ENCODE measurements around the gene WDR7. TPM values are rescaled to one million over a fixed set of nuclear protein-coding genes. Genes with fewer than 3 reads are reported as not detected.

Gene WDR7
- total RNA-seq, 2 donors from 2014 or later: 47.0 to 62.2 TPM

GRCh38 chr18:56933472-56933871 is 282.3 kb downstream of the WDR7 start:
- Mint-ChIP-seq H3K4me3 (no peak overlapping the region), H3K4me1 (peaks cover 7% of the 10 kb centered on the region), H3K27ac (peak overlapping the region; percentile 60), H3K27me3 (no peaks in the 10 kb centered on the region), H3K36me3 (ENCODE audit: low read depth) (peaks cover 8% of the 10 kb centered on the region)
- H3K9me3 ChIP-seq (ENCODE audit: control insufficient read depth, low read length, poor library complexity, severe bottlenecking): no peaks in the 10 kb centered on the region
- no peak for ATAC-seq
- no peak for DNase-seq

- Mint-ChIP-seq H3K4me1 (peaks cover 7% of the 10 kb centered on the region), H3K36me3 (ENCODE audit: low read depth) (peaks cover 8% of the 10 kb centered on the region), H3K4me3 (no peak overlapping the region), H3K27me3 (no peaks in the 10 kb centered on the region), H3K27ac (peak overlapping the region; percentile 60)
- ATAC-seq (no peak), DNase-seq (no peak)
- no peaks in the 10 kb centered on the region for H3K9me3 ChIP-seq (ENCODE audit: control insufficient read depth, low read length, poor library complexity, severe bottlenecking)
These were observed 283.0 kb downstream of the WDR7 start for GRCh38 chr18:56934131-56934530.

GRCh38 chr18:56934906-56935305 is 283.7 kb downstream of the WDR7 start:
- no peaks in the 10 kb centered on the region for H3K9me3 ChIP-seq (ENCODE audit: control insufficient read depth, low read length, poor library complexity, severe bottlenecking)
- DNase-seq: no peak
- no peaks in the 10 kb centered on the region for H3K27me3 Mint-ChIP-seq
- H3K4me3 Mint-ChIP-seq: no peak overlapping the region
- H3K4me1 Mint-ChIP-seq: peaks cover 7% of the 10 kb centered on the region
- peaks cover 8% of the 10 kb centered on the region for H3K36me3 Mint-ChIP-seq (ENCODE audit: low read depth)
- no peak for ATAC-seq
- H3K27ac Mint-ChIP-seq: no peak overlapping the region

GRCh38 chr18:56935434-56936040 is 284.4 kb downstream of the WDR7 start:
- no peak overlapping the region for H3K27ac Mint-ChIP-seq
- H3K4me1 Mint-ChIP-seq: peaks cover 7% of the 10 kb centered on the region
- DNase-seq (no peak), ATAC-seq (no peak)
- peaks cover 8% of the 10 kb centered on the region for H3K36me3 Mint-ChIP-seq (ENCODE audit: low read depth)
- H3K27me3 Mint-ChIP-seq: no peaks in the 10 kb centered on the region
- no peak overlapping the region for H3K4me3 Mint-ChIP-seq
- H3K9me3 ChIP-seq (ENCODE audit: control insufficient read depth, low read length, poor library complexity, severe bottlenecking): no peaks in the 10 kb centered on the region

- no peaks in the 10 kb centered on the region for H3K9me3 ChIP-seq (ENCODE audit: control insufficient read depth, low read length, poor library complexity, severe bottlenecking)
- DNase-seq: no peak
- no peak overlapping the region for H3K4me3 Mint-ChIP-seq
- H3K27ac Mint-ChIP-seq: no peak overlapping the region
- H3K4me1 Mint-ChIP-seq: peaks cover 7% of the 10 kb centered on the region
- H3K27me3 Mint-ChIP-seq: no peaks in the 10 kb centered on the region
- H3K36me3 Mint-ChIP-seq (ENCODE audit: low read depth): peaks cover 8% of the 10 kb centered on the region
- ATAC-seq: no peak
These were observed 285.3 kb downstream of the WDR7 start for GRCh38 chr18:56936457-56936856.

- no peaks in the 10 kb centered on the region for H3K9me3 ChIP-seq (ENCODE audit: control insufficient read depth, low read length, poor library complexity, severe bottlenecking)
- peaks cover 4% of the 10 kb centered on the region for H3K4me1 Mint-ChIP-seq
- no peak overlapping the region for H3K27ac Mint-ChIP-seq
- no peak overlapping the region for H3K4me3 Mint-ChIP-seq
- H3K27me3 Mint-ChIP-seq: no peaks in the 10 kb centered on the region
- no peak for DNase-seq
- peaks cover 8% of the 10 kb centered on the region for H3K36me3 Mint-ChIP-seq (ENCODE audit: low read depth)
- ATAC-seq: no peak
These were observed 286.8 kb downstream of the WDR7 start for GRCh38 chr18:56937874-56938430.

- no peak for DNase-seq
- ATAC-seq: no peak
- peaks cover 4% of the 10 kb centered on the region for H3K36me3 Mint-ChIP-seq (ENCODE audit: low read depth)
- no peak overlapping the region for H3K27ac Mint-ChIP-seq
- H3K9me3 ChIP-seq (ENCODE audit: control insufficient read depth, low read length, poor library complexity, severe bottlenecking): no peaks in the 10 kb centered on the region
- H3K27me3 Mint-ChIP-seq: no peaks in the 10 kb centered on the region
- H3K4me3 Mint-ChIP-seq: no peak overlapping the region
- H3K4me1 Mint-ChIP-seq: peaks cover 2% of the 10 kb centered on the region
These were observed 294.3 kb downstream of the WDR7 start for GRCh38 chr18:56945171-56946083.

GRCh38 chr18:56947236-56947635 is 296.1 kb downstream of the WDR7 start:
- DNase-seq (no peak), ATAC-seq (no peak)
- H3K4me1 Mint-ChIP-seq: peaks cover 5% of the 10 kb centered on the region
- no peak overlapping the region for H3K4me3 Mint-ChIP-seq
- H3K27ac Mint-ChIP-seq: no peak overlapping the region
- H3K36me3 Mint-ChIP-seq (ENCODE audit: low read depth): peaks cover 4% of the 10 kb centered on the region
- H3K9me3 ChIP-seq (ENCODE audit: control insufficient read depth, low read length, poor library complexity, severe bottlenecking): no peaks in the 10 kb centered on the region
- H3K27me3 Mint-ChIP-seq: no peaks in the 10 kb centered on the region

- H3K9me3 ChIP-seq (ENCODE audit: control insufficient read depth, low read length, poor library complexity, severe bottlenecking): no peaks in the 10 kb centered on the region
- Mint-ChIP-seq H3K4me3 (no peak overlapping the region), H3K27ac (no peak overlapping the region), H3K36me3 (ENCODE audit: low read depth) (no peaks in the 10 kb centered on the region), H3K27me3 (no peaks in the 10 kb centered on the region), H3K4me1 (peaks cover 5% of the 10 kb centered on the region)
- ATAC-seq (no peak), DNase-seq (no peak)
These were observed 300.9 kb downstream of the WDR7 start for GRCh38 chr18:56952026-56952425.

- H3K36me3 Mint-ChIP-seq (ENCODE audit: low read depth): no peaks in the 10 kb centered on the region
- no peak for DNase-seq
- H3K27me3 Mint-ChIP-seq: no peaks in the 10 kb centered on the region
- H3K4me3 Mint-ChIP-seq: no peak overlapping the region
- H3K4me1 Mint-ChIP-seq: peaks cover 5% of the 10 kb centered on the region
- no peak for ATAC-seq
- no peak overlapping the region for H3K27ac Mint-ChIP-seq
- no peaks in the 10 kb centered on the region for H3K9me3 ChIP-seq (ENCODE audit: control insufficient read depth, low read length, poor library complexity, severe bottlenecking)
These were observed 302.5 kb downstream of the WDR7 start for GRCh38 chr18:56953428-56954198.

GRCh38 chr18:56955490-56955889 is 304.3 kb downstream of the WDR7 start:
- ATAC-seq: no peak
- H3K27me3 Mint-ChIP-seq: no peaks in the 10 kb centered on the region
- H3K27ac Mint-ChIP-seq: no peak overlapping the region
- no peak overlapping the region for H3K4me3 Mint-ChIP-seq
- H3K4me1 Mint-ChIP-seq: peaks cover 3% of the 10 kb centered on the region
- no peak for DNase-seq
- H3K9me3 ChIP-seq (ENCODE audit: control insufficient read depth, low read length, poor library complexity, severe bottlenecking): no peaks in the 10 kb centered on the region
- peaks cover 3% of the 10 kb centered on the region for H3K36me3 Mint-ChIP-seq (ENCODE audit: low read depth)

- no peak overlapping the region for H3K4me3 Mint-ChIP-seq
- no peak for DNase-seq
- no peaks in the 10 kb centered on the region for H3K27me3 Mint-ChIP-seq
- ATAC-seq: no peak
- peak overlapping the region; percentile 8 for H3K27ac Mint-ChIP-seq
- H3K36me3 Mint-ChIP-seq (ENCODE audit: low read depth): peaks cover 5% of the 10 kb centered on the region
- H3K9me3 ChIP-seq (ENCODE audit: control insufficient read depth, low read length, poor library complexity, severe bottlenecking): no peaks in the 10 kb centered on the region
- no peaks in the 10 kb centered on the region for H3K4me1 Mint-ChIP-seq
These were observed 308.0 kb downstream of the WDR7 start for GRCh38 chr18:56959120-56959519.

GRCh38 chr18:56962322-56962721 is 311.2 kb downstream of the WDR7 start:
- DNase-seq (no peak), ATAC-seq (no peak)
- Mint-ChIP-seq H3K27me3 (no peaks in the 10 kb centered on the region), H3K27ac (no peak overlapping the region), H3K36me3 (ENCODE audit: low read depth) (peaks cover 5% of the 10 kb centered on the region), H3K4me3 (no peak overlapping the region), H3K4me1 (no peaks in the 10 kb centered on the region)
- no peaks in the 10 kb centered on the region for H3K9me3 ChIP-seq (ENCODE audit: control insufficient read depth, low read length, poor library complexity, severe bottlenecking)
